ENCODE data around the gene ISY1. TPM values are rescaled to one million over a fixed set of nuclear protein-coding genes. Genes with fewer than 3 reads are reported as not detected.

Gene ISY1
- total and polyA plus RNA-seq, 2 of the 4 experiments (the other 2 are of a cell fraction): 28.5 to 31.5 TPM

GRCh38 chr3:129106320-129106719 is 54.5 kb downstream of the ISY1 start:
- peaks cover 78% of the 10 kb centered on the region for H4K20me1 ChIP-seq (ENCODE audit: insufficient read depth, low read length)
- DNase-seq: no peak

More at GRCh38 chr3:129106320-129106719, 54.5 kb downstream of the ISY1 start:
- no TSS peak for BruUV-seq (replicated peaks)
- Histone ChIP-seq H3K36me3 (ENCODE audit: control insufficient read depth, insufficient read depth, low read length) (peaks cover 24% of the 10 kb centered on the region), H3K9ac (ENCODE audit: low read depth, low read length) (no peak overlapping the region), H3K27me3 (ENCODE audit: control insufficient read depth, insufficient read depth, low read length) (no peaks in the 10 kb centered on the region), H2BK5ac (ENCODE audit: low read depth, low read length, poor library complexity, severe bottlenecking) (no peak overlapping the region), H2AFZ (replicated peaks; ENCODE audit: low read length, poor library complexity) (no peak overlapping the region), H3K23ac (ENCODE audit: low read depth, low read length) (no peak overlapping the region), H3K79me1 (ENCODE audit: low read depth in 1 of 2, low read length in 2 of 2) (peaks cover 33 to 84% of the 10 kb centered on the region in 2 experiments), H2BK15ac (ENCODE audit: low read depth, low read length) (no peak overlapping the region), H3K14ac (replicated peaks; ENCODE audit: low read depth, low read length) (no peak overlapping the region), H3K56ac (ENCODE audit: extremely low read depth, insufficient read depth, low read length) (no peak overlapping the region), H3K4ac (ENCODE audit: low read depth, low read length) (no peak overlapping the region), H2AK5ac (ENCODE audit: low read depth, low read length) (no peak overlapping the region), H3K9me1 (ENCODE audit: insufficient read depth, low read length) (peaks cover 9% of the 10 kb centered on the region), H4K8ac (ENCODE audit: low read depth in 2 of 2, low read length in 2 of 2) (no peak overlapping the region), H3K4me3 (ENCODE audit: insufficient read depth, low read depth, low read length) (no peak overlapping the region), H2BK120ac (ENCODE audit: low read depth, low read length) (no peak overlapping the region), H4K91ac (ENCODE audit: insufficient read depth, low read depth, low read length) (no peak overlapping the region), H3K18ac (ENCODE audit: low read depth, low read length) (no peak overlapping the region), H4K5ac (ENCODE audit: low read depth, low read length) (no peak overlapping the region), H3K4me2 (ENCODE audit: low read depth, low read length) (no peak overlapping the region), H3K9me3 (ENCODE audit: control insufficient read depth, insufficient read depth, low read length) (no peaks in the 10 kb centered on the region), H3K27ac (ENCODE audit: insufficient read depth, low read length) (no peak overlapping the region), H2BK20ac (ENCODE audit: low read depth, low read length) (no peak overlapping the region), H2AK9ac (replicated peaks; ENCODE audit: low read depth, low read length, poor library complexity) (no peak overlapping the region), H3K4me1 (ENCODE audit: control insufficient read depth, insufficient read depth, low read length) (no peaks in the 10 kb centered on the region)
- POLR2A ChIA-PET (ENCODE audit: unreplicated experiment): interaction anchor here (0.6 kb wide), 1 partner anchor 22 kb away, joined by 7 read pairs; no protein-coding TSS in a partner anchor
- in situ Hi-C loops (cut with MboI; ENCODE audit: low sequenced_read_pairs): no loop called here
- no peak for ATAC-seq (ENCODE audit: low read depth)
- CTCF ChIA-PET: no interaction called here
- intact Hi-C loops (cut with micrococcal nuclease): no loop called here
- TF ChIP-seq RFX5 (IDR thresholded peaks at IDR 0.05; ENCODE audit: low read depth, low read length) (no peak), NFE2L2 (IDR thresholded peaks at IDR 0.05; ENCODE audit: low read depth, low read length) (no peak), FOS (IDR thresholded peaks at IDR 0.05; ENCODE audit: low read depth, low read length) (no peak), CHD1 (IDR thresholded peaks at IDR 0.05; ENCODE audit: low read depth, low read length) (no peak), RAD21 (IDR thresholded peaks at IDR 0.05; ENCODE audit: low read length) (no peak), BHLHE40 (IDR thresholded peaks at IDR 0.05; ENCODE audit: low read depth, low read length) (no peak), MAFK (IDR thresholded peaks at IDR 0.05; ENCODE audit: low read depth, low read length) (no peak), RCOR1 (IDR thresholded peaks at IDR 0.05; ENCODE audit: insufficient replicate concordance, low read length) (no peak), MAZ (IDR thresholded peaks at IDR 0.05; ENCODE audit: borderline replicate concordance, low read depth, low read length) (no peak), POLR2A (IDR thresholded peaks at IDR 0.05; ENCODE audit: low read depth, low read length) (no peak), SMC3 (IDR thresholded peaks at IDR 0.05; ENCODE audit: low read depth, low read length) (no peak), ELK1 (IDR thresholded peaks at IDR 0.05; ENCODE audit: borderline replicate concordance, low read depth, low read length) (no peak), USF2 (IDR thresholded peaks at IDR 0.05; ENCODE audit: low read depth, low read length) (no peak), CTCF (conservative IDR thresholded peaks at IDR 0.05; ENCODE audit: low read depth, low read length) (no peak), MXI1 (IDR thresholded peaks at IDR 0.05; ENCODE audit: borderline replicate concordance, low read depth, low read length) (no peak)
- dilution Hi-C loops (cut with HindIII; ENCODE audit: low sequenced_read_pairs, unreplicated experiment): no loop called here
- no CpG with 5 or more reads among the region's 5 CpGs for WGBS, 2 experiments (ENCODE audit: extremely low coverage in 2 of 2, insufficient read length in 1 of 2)
